Astrocyte (in vitro differentiated cells and primary cell): Measurements from ENCODE around the gene SPOPL. TPM values are rescaled to one million over a fixed set of nuclear protein-coding genes. Genes with fewer than 3 reads are reported as not detected.

ENCODE experiments used
- DNase-seq: peaks from one replicate; pipeline ENCODE4 v3.0.0-alpha.2; 2010; ENCODE audit warnings: low read depth
- FAIRE-seq: peaks from 2 replicates; lab custom pipeline; 2011; peaks lifted over from hg19 to GRCh38; lab: Jason Lieb, UNC
- H2AFZ ChIP-seq: 2 replicates; pipeline ENCODE4 v1.6.0; 2012; ENCODE audit warnings: low read depth, low read length, inconsistent platforms
- H3K27ac ChIP-seq: 2 replicates; pipeline ENCODE4 v1.5.1; 2011; ENCODE audit warnings: low read depth, low read length, inconsistent platforms
- H3K27me3 ChIP-seq: 2 replicates; pipeline ENCODE4 v1.6.0; 2011; ENCODE audit warnings: low read length, inconsistent platforms; ENCODE audit not compliant: insufficient read depth
- H3K36me3 ChIP-seq: 2 replicates; pipeline ENCODE4 v1.5.1; 2011; ENCODE audit warnings: low read length, inconsistent platforms; ENCODE audit not compliant: insufficient read depth
- H3K4me1 ChIP-seq: 2 replicates; pipeline ENCODE4 v1.5.1; 2011; ENCODE audit warnings: low read length, inconsistent platforms; ENCODE audit not compliant: insufficient read depth
- H3K4me2 ChIP-seq: 2 replicates; pipeline ENCODE4 v1.6.0; 2012; ENCODE audit warnings: low read length, inconsistent platforms
- H3K4me3 ChIP-seq: 2 replicates; pipeline ENCODE4 v1.5.1; 2011; ENCODE audit warnings: low read depth, mild to moderate bottlenecking, low read length, inconsistent platforms; ENCODE audit not compliant: insufficient read depth
- H3K79me2 ChIP-seq: 2 replicates; pipeline ENCODE4 v1.6.0; 2012; ENCODE audit warnings: mild to moderate bottlenecking, low read length, inconsistent platforms; ENCODE audit not compliant: insufficient read depth
- H3K9ac ChIP-seq: 2 replicates; pipeline ENCODE4 v1.6.0; 2012; ENCODE audit warnings: mild to moderate bottlenecking, low read length, inconsistent platforms
- H3K9me3 ChIP-seq: 2 replicates; pipeline ENCODE4 v1.5.1; 2012; ENCODE audit warnings: low read depth, mild to moderate bottlenecking, low read length, inconsistent platforms; ENCODE audit not compliant: insufficient read depth
- H4K20me1 ChIP-seq: 2 replicates; pipeline ENCODE4 v1.6.0; 2012; ENCODE audit warnings: low read length, inconsistent platforms; ENCODE audit not compliant: insufficient read depth
- H3K27ac Mint-ChIP-seq: one replicate; pipeline ENCODE4 v1.8.0; 2021; ENCODE audit warnings: mild to moderate bottlenecking, mixed read lengths; ENCODE audit not compliant: unreplicated experiment
- H3K27me3 Mint-ChIP-seq: one replicate; pipeline ENCODE4 v1.8.0; 2021; ENCODE audit warnings: low read depth, mixed read lengths; ENCODE audit not compliant: unreplicated experiment
- H3K36me3 Mint-ChIP-seq: one replicate; pipeline ENCODE4 v1.8.0; 2021; ENCODE audit warnings: low read depth, mixed read lengths; ENCODE audit not compliant: unreplicated experiment
- H3K4me1 Mint-ChIP-seq: one replicate; pipeline ENCODE4 v1.8.0; 2021; ENCODE audit warnings: low read depth, mixed read lengths; ENCODE audit not compliant: unreplicated experiment
- H3K4me3 Mint-ChIP-seq: one replicate; pipeline ENCODE4 v1.8.0; 2021; ENCODE audit warnings: mild to moderate bottlenecking, moderate library complexity, mixed read lengths; ENCODE audit not compliant: unreplicated experiment
- H3K9me3 Mint-ChIP-seq: one replicate; pipeline ENCODE4 v1.8.0; 2021; ENCODE audit warnings: mild to moderate bottlenecking, mixed read lengths; ENCODE audit not compliant: unreplicated experiment
- CTCF ChIP-seq: IDR thresholded peaks from 2 replicates; pipeline ENCODE4 v1.5.1; 2011; ENCODE audit warnings: low read depth, mild to moderate bottlenecking, inconsistent platforms, low read length, moderate library complexity; ENCODE audit not compliant: insufficient read depth
- EZH2 ChIP-seq: IDR thresholded peaks from 2 replicates; pipeline ENCODE4 v1.6.1; 2012; ENCODE audit warnings: mild to moderate bottlenecking, low read length, inconsistent platforms; ENCODE audit not compliant: insufficient read depth
- total RNA-seq: library from RNA; stranded (reverse); gene quantifications from 2 replicates; pipeline ENCODE4 v1.2.1, GENCODE V29; 2021

Gene SPOPL
- total RNA-seq, 1 donor from 2014 or later, result 23.2 TPM

- Histone ChIP-seq H3K36me3 (no peaks in the 10 kb centered on the region), H3K27ac (no peak overlapping the region), H3K27me3 (no peaks in the 10 kb centered on the region), H2AFZ (no peak overlapping the region), H3K79me2 (no peaks in the 10 kb centered on the region), H3K9ac (no peak overlapping the region), H3K4me1 (no peaks in the 10 kb centered on the region), H3K4me3 (no peak overlapping the region), H3K4me2 (no peak overlapping the region), H3K9me3 (no peaks in the 10 kb centered on the region), H4K20me1 (no peaks in the 10 kb centered on the region)
- H3K9me3 Mint-ChIP-seq, result peaks cover 4% of the 10 kb centered on the region
- H3K4me3 Mint-ChIP-seq, result no peak overlapping the region
- no peaks in the 10 kb centered on the region for H3K36me3 Mint-ChIP-seq
- H3K27ac Mint-ChIP-seq, result no peak overlapping the region
- H3K4me1 Mint-ChIP-seq, result no peaks in the 10 kb centered on the region
- no peak for FAIRE-seq
- DNase-seq, result no peak
- no peaks in the 10 kb centered on the region for H3K27me3 Mint-ChIP-seq
- TF ChIP-seq EZH2 (no peak), CTCF (no peak)
Observed at GRCh38 chr2:138486363-138487198, 15.0 kb upstream of the SPOPL start.

- no peaks in the 10 kb centered on the region for H3K27me3 Mint-ChIP-seq
- Histone ChIP-seq H3K36me3 (no peaks in the 10 kb centered on the region), H4K20me1 (no peaks in the 10 kb centered on the region), H2AFZ (no peak overlapping the region), H3K27ac (no peak overlapping the region), H3K9ac (no peak overlapping the region), H3K4me3 (no peak overlapping the region), H3K4me2 (no peak overlapping the region), H3K9me3 (no peaks in the 10 kb centered on the region), H3K79me2 (no peaks in the 10 kb centered on the region), H3K4me1 (no peaks in the 10 kb centered on the region), H3K27me3 (no peaks in the 10 kb centered on the region)
- peaks cover 5% of the 10 kb centered on the region for H3K36me3 Mint-ChIP-seq
- no peak for TF ChIP-seq EZH2
- no peak for TF ChIP-seq CTCF
- peaks cover 14% of the 10 kb centered on the region for H3K4me1 Mint-ChIP-seq
- no peak overlapping the region for H3K4me3 Mint-ChIP-seq
- H3K27ac Mint-ChIP-seq, result no peak overlapping the region
- no peaks in the 10 kb centered on the region for H3K9me3 Mint-ChIP-seq
- FAIRE-seq (no peak), DNase-seq (no peak)
Observed at GRCh38 chr2:138490673-138491494, 10.7 kb upstream of the SPOPL start.
